HuH-7.5 (cell line): ENCODE measurements around the gene TPCN2.

Experiments used
- DNase-seq: peaks from one replicate; pipeline ENCODE4 v3.0.0; 2011; ENCODE audit warnings: low spot score

Gene TPCN2

DNA sequence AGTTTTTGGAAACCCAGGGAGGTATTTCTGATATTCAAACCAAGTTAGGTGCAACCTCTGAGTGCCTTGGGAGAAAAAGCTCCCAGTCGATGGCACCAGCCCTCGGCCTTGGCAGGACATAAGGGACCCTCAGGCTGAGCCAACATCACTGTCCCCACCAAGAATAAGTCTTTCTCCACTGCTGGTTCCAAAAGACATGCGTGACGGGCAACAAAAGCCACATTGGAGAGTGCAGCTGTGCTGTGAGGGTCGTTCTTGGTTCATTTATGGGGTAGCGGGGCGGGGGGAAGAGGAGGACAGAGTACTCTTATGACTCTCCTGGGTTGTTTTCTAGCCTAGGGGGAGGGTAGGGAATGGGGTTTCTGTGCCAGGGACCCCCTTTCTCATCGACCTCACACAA is 11.2 kb upstream of the TPCN2 start:
- no peak for DNase-seq

DNA sequence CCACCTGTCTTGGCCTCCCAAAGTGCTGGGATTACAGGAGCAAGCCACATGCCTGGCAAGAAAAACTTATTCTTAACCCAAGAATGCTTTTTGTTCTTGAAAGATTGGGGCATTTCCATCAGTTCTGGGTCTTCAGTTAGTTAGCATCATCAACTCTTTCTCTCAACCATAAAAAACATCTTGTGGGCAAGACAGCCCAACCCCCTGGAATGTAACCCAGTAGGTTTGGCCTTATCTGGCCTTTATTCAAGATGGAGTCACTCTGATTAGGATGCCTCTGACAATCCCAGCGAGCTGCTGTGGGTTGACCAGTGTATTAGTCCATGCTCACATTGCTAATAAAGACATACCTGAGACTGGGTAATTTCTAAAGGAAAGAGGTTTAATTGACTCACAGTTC is 9.2 kb upstream of the TPCN2 start:
- DNase-seq: no peak

DNA sequence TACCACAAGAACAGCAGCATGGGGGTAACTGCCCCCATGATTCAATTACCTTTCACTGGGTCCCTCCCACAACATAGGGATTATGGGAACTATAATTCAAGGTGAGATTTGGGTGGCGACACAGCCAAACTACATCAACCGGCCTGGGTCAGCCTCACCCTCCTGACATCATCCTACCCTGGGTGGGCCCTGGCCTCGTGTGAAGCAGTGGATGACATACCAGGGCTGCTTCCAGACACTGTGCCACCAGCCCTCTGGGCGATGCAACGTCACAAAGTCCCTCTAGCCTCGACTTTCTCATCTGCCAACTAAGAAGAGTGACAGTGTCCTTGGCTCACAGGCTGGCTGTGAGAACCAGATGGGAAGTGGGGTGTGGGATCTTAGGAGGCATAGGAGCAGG is 8.7 kb upstream of the TPCN2 start:
- DNase-seq: no peak

DNA sequence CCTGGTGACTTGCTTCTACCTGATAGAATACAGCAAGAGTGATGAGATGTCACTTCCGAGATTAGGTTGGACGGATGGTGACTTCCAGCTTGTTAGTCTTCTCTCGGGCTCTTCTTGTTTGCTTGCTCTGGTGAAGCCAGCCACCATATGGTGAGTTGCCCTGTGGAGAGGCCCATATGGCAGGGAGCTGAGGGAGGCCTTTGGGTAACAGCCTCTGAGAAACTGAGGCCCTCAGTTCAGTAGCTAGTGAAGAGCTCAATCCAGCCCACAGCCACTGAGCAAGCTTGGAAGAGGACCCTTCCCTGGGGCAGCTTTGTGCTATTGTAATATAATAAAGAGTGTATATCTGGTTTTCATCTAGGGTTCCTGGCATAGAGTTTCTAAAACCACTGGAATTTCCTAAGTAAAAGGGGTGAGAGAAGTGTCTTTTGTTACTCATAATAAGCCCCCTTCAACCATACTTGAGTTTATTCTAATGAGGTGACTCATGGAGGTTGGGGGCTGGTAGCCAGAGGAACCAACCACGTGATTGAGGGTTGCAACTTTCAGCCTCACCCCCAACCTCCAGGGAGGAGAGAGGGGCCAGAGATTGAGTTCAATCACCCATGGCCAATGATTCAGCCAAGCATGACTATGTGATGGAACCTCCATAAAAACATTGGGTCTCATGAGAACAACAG is 8.0 kb upstream of the TPCN2 start:
- no peak for DNase-seq

DNA sequence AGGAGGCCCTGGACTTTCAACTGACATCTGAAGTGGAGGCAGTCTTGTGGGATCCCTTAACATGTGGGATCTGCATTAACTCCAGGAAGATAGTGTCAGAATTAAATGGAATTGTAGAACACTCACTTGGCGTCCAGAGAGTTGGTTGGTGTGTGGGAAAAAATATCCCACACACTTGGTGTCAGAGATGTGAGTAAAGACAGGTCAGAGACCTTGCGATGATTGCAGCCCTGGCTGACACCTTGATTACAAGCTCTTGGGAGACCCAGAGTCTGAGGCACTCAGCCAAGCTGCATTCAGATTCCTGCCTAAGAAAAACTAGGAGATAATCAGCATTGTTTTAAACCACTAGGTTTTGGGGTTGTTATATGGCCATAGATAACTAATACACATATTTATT is 7.2 kb upstream of the TPCN2 start:
- DNase-seq: no peak

DNA sequence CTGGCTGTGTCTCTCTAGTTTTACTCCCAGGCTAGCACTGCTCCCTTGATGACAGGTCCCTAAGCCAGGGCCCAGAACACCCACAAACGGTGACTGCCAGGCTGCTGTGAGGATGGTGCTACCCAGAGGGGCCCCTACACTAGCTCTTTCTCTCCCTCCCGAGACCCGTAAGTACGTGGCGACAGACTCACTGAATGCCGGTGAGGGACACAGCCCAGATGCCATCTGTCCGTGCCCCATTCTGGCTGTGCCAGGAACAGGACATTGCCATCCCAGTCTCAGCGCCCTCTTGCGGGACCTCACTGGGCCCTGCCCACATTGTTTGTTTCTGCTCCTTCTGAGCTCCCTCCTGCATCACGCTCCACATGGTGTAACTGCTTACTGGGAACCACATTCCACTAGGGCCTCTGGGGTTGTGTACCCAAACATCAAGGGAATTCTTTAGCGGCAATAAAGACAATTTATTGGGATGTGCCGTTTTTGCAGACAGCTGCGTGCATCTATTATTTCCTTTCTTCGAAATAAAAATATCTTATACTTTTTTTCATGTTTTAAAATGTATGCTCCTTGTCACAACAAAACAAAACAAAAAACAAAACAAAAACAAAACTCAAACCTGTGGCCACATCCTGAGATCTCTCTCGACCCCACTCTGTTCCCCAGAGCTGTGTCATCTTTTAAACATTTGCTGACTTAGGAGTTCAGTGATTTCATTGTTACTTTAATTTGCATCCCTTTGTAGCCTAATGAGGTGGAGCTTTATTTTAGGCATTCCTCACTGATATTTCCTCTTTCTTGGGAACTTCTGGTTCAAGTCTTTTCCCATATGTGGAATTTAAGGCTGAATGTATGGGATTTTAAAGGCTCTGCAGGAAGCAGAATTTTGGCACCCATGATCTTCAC is 4.4 kb upstream of the TPCN2 start:
- peak; percentile 80 for DNase-seq

DNA sequence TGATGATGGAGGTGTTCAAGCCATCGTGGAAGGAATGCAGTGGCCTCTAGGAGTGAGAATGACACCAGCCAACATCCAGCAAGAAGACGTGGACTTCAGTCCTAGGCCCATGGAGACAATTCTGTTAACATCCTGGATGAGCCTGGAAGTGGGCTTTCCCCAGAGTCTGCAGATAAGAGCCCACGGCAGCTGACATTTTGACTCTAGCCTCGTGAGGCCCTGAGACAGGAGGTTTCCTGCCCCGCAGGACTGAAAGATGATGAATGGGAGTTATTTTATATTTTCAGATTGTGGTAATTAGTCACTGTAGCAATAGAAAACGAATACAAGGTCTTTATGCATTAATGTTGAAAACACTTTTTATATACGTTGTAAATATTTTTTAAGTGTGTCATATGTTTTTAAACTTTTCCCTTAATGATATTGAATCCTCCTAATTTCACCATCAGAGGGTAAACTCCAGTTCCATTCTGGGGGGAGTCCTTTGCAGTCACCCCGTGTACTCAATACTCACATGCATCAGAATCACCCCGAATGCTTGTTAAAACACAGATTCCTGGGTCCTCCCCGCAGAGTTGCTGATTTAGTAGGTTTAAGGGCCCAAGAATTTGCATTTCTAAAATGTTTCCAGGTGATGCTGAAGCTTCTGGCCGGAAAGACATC is 570 bp upstream of the TPCN2 start:
- DNase-seq: peak; percentile 48

DNA sequence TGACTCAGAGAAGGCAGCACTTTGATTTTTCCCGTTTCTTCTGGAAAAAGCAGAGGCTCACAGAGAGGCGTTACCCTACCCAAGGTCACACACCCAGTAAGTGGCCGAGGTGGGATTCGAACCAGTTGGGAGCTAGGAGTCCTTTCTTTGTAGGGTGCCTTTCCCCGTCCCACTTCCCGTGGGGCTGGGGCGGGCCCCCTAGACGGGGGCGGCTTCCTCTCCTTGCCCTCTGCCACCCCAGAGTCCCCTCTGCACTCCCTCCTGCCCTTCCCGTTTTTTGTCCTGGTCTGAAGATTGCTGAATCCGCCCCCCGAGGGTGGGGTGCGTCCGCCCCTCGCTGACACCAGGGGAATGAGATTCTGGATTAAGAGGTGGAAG is 747 bp downstream of the TPCN2 start:
- DNase-seq: peak; percentile 83

DNA sequence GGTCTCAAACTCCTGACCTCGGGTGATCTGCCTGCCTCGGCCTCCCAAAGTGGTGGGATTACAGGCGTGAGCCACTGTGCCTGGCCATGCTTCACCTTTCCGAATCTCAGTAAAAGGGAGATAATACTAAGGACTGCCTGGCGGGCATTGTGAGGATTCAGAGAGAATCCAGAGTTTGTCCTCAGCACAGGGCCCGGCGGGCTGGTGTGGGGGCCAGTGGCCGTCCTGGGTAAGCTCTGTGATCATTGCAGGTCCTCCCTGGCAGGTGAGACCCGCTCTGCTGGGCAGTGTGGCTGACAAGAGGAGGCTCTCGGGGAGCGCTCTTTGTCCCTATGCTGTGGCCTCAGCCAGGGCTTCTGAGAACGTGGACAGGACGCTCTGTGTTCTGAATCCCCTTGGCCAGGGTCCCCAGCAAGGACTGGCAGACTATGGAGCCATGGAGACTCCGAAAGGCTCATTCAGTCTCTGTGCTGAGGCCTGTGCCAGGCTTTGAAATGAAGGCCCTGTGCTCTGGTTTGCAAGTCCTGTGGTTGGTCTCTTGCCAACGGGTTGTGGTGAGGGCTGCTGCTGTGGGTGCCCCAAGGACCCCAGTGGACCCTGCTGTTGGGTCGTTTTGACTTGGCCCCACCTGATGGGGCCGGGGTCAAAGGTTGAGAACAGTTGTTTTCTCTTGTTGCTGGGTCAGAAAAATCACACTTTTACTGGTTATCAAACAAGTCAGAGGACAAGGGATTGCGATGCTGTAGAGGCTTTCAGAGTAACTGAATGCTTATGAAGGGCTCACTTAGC is 2.1 kb downstream of the TPCN2 start:
- peak; percentile 59 for DNase-seq

DNA sequence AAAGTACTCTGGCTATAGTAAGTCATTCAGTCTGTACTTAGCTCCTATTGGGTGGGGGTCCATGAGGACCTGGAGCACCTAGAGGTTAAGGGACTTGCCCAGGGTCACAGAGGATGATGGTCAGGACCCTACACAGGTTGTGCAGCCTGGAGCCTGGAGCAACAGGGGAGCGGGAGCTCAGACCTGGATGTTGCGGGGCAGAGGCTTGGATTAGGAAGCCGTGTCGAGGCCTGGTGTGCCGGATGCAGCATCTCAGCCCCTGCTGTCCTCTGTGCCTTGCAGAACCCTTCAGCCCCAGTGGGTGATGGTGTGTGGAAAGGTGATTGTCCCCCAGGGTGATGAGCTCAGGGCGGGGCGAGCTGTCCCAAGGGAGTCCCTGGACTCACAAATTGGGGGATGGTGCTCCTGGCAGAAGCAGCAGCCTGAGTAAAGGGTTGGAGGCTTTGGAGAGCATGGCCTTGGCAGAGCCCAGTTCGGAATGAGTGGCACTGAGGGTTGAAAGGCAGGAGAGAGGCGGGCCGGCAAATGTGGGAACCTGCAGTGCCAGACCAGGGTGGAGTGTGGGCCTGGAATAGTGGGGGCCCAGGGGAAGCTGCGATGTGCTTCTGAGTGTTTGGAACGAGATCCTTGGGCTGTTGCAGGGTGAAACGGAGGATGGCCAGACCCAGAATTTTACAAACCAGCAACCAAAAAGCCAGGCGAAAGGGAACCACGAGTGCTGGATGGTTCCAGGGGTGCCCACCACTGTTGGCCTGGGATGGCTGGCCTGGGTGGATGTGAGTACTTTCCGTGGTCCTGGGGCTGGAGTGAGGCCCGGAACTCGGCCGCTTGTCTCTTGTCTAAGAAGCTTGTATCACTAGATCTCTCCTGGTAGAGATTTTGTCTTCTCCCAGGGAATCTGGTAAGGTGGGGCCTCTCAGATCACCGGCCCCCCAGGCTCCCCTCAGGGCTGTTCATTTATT is 2.9 kb downstream of the TPCN2 start:
- no peak for DNase-seq

DNA sequence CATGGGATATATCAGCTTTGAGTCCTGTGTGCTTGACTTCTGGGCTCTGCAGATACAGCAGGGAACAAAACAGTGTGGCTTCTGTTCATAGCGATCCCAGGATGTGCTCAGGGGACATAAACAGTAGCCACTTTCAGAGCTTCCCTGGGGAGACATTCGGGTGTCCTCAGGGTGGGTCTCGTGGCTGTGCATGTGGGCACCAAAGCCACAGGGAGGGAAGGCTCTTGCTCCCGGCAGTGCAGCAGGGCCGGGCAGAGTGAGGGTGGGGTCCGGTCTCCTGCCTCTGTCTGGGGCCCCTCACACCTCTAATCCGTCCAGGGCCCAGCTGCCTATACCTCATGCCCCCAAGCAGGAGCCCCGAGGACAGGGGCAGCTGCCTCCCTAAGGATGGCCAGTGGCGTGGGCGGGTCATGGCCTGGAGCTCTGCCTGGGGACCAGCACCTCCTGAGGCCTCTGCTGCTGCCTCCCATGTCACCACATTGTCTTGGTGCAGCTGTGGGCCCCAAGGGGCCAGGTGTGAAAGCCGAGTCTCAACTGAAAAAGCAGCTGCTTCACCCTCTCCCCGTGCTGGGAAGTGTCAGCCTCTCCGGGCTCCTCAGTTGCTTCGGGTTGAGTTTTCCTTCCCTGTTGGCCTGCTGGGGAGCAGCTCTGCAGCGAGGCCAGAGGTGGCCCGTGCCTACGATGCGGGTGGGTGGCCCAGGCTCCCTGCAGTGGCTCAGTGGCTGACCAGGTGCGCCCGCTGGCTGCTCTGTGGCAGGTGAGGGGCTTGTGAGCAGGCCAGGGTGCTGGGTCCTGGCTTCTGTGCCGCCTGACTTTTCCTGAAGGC is 3.8 kb downstream of the TPCN2 start:
- no peak for DNase-seq

DNA sequence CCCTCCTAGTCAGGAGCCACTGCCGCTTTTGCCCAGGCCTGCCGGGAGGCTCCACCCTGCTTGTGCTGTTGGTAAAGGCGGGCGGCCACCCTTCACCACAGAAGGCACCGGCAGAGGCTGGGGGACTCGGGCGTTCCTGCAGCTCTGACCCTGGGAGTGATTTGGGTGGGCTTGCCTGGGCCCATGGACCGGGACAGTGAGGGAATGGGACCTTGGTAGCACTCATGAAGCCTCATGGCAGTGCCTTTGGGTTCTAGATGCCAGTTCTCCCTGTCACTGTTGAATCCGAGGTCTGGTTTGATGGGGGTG is 4.4 kb downstream of the TPCN2 start:
- no peak for DNase-seq

DNA sequence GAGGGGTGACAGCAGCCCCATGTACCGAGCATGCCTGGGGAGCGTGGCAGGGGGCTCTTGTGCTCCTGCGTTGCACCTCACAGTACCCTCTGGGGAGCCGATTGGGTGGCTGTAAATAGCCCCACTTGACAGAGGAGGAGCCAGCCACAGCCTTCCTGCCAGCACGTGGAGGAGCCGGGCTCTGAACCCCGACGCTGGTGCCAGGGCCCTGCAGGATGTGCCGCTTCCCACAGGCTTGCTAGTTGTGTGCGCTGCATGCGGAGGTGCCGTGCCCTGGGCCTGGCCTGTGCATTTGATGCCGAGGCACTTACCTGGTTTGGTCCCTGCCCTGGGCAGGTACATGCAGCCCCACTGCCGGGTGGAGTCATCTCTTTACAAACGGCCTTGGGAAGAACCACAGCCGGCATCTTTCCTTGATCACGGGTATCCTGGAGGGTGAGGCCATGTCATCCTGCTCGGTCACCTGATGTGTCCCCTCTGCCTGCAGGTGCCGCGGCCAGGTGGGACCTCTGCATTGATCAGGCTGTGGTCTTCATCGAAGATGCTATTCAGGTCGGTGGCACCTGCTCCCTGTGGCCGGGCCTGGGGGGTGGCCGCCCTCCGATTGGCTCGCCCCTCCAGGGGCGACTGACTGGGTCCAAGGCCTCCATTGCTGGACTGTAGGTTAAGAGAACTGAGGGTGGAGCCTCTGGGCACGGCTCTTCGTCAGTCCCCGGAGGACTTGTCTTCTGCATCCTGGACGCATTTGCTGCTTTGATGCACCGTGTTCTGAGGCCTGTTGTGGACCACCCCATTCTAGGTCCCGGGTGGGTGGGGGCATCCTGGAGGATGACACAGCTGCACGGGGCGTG is 5.0 kb downstream of the TPCN2 start:
- DNase-seq: no peak

DNA sequence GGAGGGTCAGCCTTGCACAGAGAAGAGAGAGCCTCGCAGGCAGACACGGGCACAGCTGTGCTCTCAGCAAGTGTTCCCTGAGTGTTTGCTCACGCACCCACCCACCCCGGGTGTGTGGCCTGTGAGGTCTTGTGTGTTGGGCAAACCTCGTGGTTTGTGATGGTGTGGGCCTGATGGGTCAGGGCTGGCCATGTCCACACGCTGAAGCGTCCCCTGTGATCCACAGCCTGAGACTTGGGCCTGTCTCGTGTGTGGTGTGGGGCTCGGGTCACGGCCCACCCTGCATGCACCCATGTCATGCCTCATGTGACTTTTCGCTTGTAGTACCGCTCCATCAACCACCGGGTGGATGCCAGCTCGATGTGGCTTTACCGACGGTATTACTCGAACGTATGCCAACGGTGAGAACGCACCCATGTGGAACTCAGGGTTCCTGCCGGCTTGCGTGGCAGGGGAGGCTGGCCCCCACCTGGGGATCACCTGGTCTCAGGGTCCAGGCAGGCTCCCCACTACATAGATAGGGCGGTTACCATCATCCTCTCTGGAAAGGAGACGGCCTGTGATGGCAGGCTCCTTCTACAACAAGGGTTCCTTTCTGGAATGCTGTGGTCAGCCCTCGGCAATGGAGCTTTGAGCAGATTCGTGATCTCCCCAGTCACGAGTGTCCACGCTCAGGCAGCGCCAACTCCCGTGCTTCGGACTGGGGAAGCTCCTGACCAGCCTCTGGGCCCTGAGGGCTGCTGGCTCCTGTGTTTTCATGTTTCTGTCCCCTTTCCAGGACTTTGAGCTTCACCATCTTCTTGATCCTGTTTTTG is 5.9 kb downstream of the TPCN2 start:
- DNase-seq: no peak

DNA sequence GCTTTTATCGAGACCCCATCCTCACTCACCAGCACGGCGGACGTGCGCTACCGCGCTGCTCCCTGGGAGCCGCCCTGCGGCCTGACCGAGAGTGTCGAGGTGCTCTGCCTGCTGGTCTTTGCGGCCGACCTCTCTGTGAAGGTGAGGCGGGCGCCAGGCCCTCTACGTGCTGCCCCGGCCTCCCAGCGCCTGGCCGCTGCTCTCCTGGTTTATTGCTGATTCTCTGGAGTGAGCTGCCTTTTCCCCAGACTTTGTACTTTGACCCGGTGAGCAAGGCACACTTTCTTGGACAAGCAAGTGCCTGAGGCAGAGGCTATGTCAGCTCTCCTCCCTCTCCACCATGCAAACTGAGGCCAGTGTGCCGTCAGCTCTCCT is 6.5 kb downstream of the TPCN2 start:
- DNase-seq: no peak

DNA sequence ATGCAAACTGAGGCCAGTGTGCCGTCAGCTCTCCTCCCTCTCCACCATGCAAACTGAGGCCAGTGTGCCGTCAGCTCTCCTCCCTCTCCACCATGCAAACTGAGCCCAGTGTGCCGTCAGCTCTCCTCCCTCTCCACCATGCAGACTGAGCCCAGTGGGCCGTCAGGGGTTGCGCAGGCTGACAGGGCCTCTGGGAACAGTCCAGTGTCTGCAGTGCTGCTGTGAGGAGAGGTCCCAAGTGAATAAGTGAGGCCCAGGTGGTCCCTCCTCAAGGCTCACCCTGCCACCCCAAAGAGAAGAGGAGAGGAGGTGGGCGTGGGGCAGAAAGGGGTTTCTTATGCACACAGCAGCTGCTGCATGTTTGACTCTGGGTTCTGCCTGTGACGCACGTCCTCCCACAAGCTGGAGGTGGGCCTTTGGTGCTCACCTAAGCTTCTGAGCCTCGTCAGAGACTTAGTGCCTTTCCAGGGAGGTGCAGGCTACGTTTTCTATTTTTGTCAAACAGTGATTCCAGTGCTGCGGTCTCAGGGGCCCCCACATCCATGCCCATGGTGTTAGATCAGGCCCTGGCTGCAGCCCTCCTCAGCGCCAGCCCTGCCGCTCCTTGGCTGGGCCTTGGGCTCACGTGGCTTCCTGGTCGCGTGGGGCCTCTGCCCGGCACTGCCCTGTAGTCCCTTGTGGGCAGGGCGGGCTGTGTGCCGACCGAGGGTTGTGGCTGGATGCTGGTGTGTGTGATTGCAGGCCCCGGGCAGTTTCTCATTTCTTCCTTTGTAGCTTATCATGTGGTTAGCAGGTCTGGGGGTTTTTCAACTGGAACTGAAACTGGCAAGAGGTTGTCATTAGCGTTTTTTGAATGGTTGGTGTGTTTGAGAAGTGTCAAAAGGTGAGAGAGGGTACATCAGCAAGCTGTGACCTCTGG is 7.1 kb downstream of the TPCN2 start:
- DNase-seq: no peak

DNA sequence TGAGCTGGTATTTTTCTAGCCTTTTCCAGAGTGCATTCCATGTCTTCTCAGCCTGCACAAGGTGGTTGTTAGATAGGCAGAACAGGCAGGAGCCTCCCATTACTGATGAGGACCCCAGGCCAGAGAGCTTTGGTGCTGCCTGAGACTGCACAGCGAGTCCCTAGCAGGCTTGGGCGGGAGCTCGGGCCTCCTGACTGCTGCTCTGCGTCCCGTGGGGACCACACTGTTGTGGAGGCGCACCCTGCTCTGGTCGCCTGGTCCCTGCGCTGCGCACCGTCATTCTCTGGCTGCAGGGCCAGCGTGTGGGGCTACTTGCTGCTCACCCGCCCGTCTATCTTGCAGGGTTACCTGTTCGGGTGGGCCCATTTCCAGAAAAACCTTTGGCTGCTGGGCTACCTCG is 8.5 kb downstream of the TPCN2 start:
- DNase-seq: no peak

DNA sequence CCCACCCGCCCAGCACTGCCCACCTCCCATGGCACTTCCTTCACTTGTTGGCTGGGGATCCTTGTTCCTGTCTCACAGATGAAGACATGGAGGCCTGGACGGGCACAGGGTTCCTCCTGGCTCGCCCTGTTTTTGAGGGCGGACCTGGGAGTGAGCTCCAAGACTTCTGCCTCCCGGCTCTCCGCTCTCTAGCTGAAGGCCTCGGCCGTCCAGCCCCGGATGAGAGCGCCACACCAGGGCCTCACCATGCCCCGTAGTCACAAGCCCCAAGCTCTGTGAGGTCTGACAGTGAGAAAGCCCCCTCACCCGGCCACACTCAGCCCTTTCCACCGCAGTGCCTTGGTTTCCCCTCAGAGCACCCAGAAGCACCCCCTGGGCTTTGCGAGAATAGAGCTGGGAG is 9.1 kb downstream of the TPCN2 start:
- no peak for DNase-seq
